RKO (cell line): ENCODE results near the gene CRY2.
A peak's percentile ranks its signal among the peaks of the same experiment; 100 is the strongest.

Experiments used
- DNase-seq: peaks from one replicate; pipeline ENCODE4 v3.0.0-alpha.2; 2016; ENCODE audit warnings: low spot score

CRY2 gene

GRCh38 chr11:45918331-45918941, 71.2 kb downstream of the CRY2 start:
- DNase-seq: peak; percentile 76

- no peak for DNase-seq
Observed at GRCh38 chr11:45918962-45919675, 71.8 kb downstream of the CRY2 start.

GRCh38 chr11:45919806-45920530, 72.7 kb downstream of the CRY2 start:
- DNase-seq: no peak

- no peak for DNase-seq
Observed at GRCh38 chr11:45920531-45921477, 73.5 kb downstream of the CRY2 start.

- no peak for DNase-seq
Observed at GRCh38 chr11:45921561-45922424, 74.5 kb downstream of the CRY2 start.

- DNase-seq: no peak
Observed at GRCh38 chr11:45922425-45923082, 75.3 kb downstream of the CRY2 start, which contains the start of gene LARGE2. Gene LARGE2, plus strand, starts transcription at chr11:45922656. Its CDS starts 227 bp downstream, at chr11:45922883.

- no peak for DNase-seq
Observed at GRCh38 chr11:45924036-45924915, 77.0 kb downstream of the CRY2 start.

GRCh38 chr11:45924927-45925326, 77.7 kb downstream of the CRY2 start:
- no peak for DNase-seq

GRCh38 chr11:45925550-45925949, 78.3 kb downstream of the CRY2 start:
- DNase-seq: no peak

GRCh38 chr11:45926001-45926401, 78.7 kb downstream of the CRY2 start:
- DNase-seq: no peak

GRCh38 chr11:45926536-45927331, 79.5 kb downstream of the CRY2 start:
- DNase-seq: no peak

- DNase-seq: no peak
Observed at GRCh38 chr11:45927332-45927683, 80.0 kb downstream of the CRY2 start.

- no peak for DNase-seq
Observed at GRCh38 chr11:45927684-45928413, 80.6 kb downstream of the CRY2 start.

GRCh38 chr11:45928535-45929215, 81.4 kb downstream of the CRY2 start:
- DNase-seq: no peak

GRCh38 chr11:45929486-45930030, 82.3 kb downstream of the CRY2 start:
- DNase-seq: no peak

- no peak for DNase-seq
Observed at GRCh38 chr11:45930031-45930794, 82.9 kb downstream of the CRY2 start.
